ENCODE measurements around the gene MXRA7.
"Not testable (repeated sequence)": the region's sequence is repeated elsewhere in the genome, so short reads cannot be mapped to it uniquely, and the experiment has no call there.

The MXRA7 gene

DNA sequence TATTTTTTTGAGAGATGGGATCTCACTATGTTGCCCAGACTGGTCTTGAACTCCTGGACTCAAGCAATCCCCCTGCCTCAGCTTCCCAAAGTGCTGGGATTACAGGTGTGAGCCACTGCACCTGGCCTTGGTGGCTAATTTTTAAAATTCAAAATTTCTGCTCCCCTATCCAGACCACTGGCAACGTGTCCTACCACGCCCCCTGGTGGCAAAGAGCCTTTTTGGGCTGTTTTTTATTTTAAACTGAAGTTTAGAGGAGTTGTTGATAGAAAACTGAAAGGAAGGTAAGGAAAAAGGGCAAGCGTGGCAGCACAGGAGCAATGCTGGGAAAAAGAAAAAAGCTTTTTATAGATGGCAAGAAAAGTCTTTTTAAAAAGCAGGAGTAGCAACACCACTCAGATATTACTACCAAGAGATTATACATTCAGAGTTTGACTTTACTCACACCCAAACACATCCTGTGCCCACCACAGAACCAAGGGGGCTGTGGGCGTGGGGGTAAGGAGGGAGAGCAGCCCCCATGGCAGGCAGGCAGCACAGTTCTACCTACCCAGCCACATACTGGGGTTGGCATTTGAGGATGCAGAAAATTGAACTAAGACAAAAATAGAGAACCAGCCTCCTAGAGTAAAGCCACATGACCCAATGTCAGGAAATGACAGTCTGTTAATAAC, 4.2 kb upstream of the MXRA7 start:
- peak; percentile 77 for DNase-seq

- no peak for DNase-seq
Observed at GRCh38 chr17:76714336-76714735, 3.6 kb upstream of the MXRA7 start.

DNA sequence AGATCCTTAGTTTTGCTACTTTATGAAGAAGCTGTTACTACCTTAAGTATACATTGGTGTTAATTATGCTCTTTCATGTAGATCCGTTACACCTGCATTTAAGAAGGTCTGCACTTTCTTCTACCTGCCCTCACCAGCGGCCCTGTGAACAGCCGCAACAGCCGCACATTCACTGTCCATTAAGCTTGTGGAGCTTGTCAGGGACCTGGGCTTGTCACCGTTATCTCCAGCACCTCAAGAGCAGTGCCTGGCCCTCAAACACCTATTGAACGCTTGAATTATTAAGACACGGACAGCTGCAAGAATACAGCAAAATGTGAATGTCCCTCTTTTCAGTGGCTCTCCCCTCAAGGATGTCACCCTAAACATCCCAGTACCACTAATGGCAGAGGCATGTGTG, 3.0 kb upstream of the MXRA7 start:
- no peak for DNase-seq

DNA sequence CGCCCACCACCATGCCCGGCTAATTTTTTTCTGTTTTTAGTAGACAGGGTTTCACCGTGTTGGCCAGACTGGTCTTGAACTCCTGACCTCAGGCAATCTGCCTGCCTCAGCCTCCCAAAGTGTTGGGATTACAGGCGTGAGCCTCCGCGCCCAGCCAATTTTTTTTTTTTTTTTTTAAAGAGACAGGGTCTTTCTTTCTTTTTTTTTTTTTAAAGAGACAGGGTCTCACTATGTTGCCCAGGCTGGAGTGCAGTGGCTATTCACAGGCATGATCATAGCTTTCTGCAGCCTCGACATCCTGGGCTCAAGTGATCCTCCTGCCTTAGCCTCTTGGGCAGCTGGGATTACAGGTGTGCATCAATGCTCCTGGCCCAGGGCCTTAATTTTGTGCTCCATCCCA, 1.6 kb upstream of the MXRA7 start:
- not testable (repeated sequence) for DNase-seq

DNA sequence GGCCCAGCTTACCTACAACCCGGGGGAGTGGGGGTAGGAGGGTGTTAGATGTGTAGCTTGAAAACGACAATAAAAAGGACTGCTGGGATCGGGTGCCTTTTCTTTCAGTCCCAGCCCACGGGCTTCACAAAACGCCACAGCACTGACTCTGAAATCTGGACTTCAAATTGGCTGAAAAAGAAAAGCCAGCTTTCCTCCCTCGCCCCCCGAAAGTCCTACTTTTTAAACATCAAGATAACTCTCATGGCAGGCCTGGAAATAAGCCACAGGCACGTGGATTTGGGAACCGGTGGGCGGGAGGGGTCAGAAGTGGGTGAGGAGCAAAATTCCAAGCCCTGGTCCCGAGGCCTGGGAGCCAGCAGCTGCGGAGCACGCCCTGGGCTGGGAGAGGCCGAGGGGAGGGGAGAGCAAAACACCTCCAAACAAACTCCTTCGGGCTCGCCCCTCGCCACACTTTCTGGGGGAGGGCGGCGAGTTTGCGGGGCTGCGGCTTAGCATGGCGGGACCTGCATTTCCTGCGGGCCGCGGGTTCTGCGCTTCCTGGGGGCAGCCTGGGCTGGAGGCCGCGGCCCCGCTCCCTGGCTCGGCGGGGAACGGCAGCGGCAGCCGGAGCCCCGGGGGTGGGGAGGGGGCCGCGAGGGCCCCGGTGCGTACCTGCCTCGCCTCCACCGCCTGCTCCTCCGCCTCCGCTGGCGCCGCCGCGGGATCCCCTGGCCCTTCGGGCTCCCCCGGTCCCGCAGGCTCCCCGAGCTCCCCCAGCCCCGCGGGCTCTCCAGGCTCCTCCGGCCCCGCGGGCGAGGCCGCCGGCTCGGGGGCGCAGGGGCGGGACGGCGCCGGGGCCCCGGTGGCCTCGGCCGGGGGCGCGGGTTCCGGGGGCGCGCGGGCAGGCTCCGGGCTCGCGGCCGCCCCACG, 558 bp downstream of the MXRA7 start:
- peak; percentile 75 for DNase-seq

DNA sequence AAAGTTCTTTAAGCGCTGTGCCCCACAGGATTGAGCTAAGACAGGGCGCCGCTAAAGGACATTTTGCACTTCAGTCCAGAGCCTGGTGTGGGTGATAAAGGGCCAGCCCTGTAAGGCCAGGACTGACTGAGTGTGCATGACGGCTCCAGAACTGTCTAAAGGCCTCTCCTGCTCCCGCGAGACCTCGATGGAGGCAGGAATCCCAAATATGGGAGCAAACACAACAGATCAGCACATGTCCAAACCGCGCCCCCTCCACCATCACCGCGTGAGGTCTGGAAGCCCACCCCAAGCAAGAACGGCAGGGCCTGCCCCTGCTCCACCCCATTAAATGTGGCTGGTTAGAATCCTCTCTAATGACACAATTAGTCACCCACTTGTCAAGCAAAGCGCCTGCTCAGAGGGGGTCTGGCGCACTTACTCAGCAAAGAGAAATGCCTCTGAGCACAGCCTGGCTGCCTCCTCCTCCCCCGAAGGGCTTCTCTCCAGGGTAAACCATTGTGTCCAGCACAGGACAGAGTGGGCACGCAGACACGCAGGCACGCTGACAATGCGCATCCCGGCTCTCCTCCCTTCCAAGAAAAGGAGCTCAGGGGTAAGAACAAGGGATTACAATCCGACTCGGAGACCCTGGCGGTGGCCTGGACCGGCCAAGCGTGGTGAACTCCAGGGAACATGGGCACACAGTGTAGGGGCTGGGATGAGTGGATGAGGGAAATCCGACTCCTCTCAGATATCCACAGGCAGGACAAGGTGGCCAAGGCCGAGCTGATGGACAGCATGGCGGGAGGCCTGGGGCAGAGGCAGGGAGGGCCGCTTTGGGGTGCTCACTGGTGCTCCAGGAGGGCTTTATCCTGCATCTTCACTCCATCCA, 1.5 kb downstream of the MXRA7 start:
- DNase-seq = peak; percentile 100

- peak; percentile 89 for DNase-seq
Observed at GRCh38 chr17:76707985-76708807, 2.6 kb downstream of the MXRA7 start.

DNA sequence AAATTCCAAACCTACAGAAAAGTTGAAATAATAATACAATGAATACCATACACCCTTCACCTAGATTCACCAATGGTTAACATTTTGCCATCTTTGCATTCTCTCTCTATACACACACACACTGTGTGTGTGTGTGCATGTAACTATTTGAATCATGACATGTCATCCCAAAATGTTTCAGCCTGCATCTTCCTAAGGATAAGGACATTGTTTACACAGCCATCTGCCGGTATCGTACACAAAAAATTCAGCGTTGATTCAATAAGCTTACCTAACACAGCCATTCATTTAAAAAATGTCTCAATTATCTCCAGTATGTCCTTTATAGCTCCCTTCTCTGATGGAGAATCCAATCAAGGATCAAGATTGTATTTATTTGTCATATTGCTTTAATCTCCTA, 3.9 kb downstream of the MXRA7 start:
- DNase-seq = no peak

- no peak for DNase-seq
Observed at GRCh38 chr17:76704805-76705204, 6.0 kb downstream of the MXRA7 start.

- no peak for DNase-seq
Observed at GRCh38 chr17:76702941-76703637, 7.7 kb downstream of the MXRA7 start.

DNA sequence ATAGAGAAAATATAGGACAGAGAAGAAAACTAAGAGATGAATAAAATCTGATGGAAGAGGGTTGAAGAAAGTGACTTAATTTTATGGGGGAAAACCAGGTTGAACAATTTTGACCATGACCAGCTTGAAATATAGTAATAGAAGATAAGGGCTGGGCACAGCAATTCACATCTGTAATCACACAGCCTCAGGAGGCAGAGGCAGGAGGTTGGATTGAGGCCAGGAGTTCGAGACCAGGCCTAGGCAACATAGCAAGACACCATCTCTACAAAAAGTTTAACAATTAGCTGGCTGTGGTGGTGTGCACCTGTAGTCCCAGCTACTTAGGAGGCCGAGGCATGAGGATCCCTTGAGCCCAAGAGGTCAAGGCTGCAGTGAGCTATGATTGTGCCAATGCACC, 8.7 kb downstream of the MXRA7 start:
- no peak for DNase-seq

DNA sequence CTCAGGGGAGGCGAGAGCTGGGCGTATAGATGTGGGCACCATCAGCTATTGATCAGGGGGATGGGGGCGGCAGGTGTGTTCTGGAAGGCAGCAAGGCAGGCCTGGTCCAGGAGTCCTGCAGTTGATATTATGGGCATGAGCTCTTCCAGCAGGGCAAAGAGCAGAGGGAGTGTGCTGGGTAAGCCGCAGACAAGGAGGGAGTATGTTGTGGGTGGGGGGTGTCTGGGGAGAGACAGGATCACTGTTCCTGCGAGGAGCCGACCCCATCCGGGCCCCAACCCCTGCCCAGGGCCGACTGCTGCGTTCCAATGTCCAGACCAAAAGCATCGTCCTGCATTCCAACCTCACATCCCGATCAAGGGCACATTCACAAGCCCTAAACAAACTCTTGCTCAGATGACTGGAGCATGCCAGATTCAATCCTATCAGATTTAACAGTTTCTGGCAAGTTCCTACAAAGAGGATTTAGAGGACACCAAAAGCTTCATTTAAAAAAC, 9.2 kb downstream of the MXRA7 start:
- peak; percentile 85 for DNase-seq

DNA sequence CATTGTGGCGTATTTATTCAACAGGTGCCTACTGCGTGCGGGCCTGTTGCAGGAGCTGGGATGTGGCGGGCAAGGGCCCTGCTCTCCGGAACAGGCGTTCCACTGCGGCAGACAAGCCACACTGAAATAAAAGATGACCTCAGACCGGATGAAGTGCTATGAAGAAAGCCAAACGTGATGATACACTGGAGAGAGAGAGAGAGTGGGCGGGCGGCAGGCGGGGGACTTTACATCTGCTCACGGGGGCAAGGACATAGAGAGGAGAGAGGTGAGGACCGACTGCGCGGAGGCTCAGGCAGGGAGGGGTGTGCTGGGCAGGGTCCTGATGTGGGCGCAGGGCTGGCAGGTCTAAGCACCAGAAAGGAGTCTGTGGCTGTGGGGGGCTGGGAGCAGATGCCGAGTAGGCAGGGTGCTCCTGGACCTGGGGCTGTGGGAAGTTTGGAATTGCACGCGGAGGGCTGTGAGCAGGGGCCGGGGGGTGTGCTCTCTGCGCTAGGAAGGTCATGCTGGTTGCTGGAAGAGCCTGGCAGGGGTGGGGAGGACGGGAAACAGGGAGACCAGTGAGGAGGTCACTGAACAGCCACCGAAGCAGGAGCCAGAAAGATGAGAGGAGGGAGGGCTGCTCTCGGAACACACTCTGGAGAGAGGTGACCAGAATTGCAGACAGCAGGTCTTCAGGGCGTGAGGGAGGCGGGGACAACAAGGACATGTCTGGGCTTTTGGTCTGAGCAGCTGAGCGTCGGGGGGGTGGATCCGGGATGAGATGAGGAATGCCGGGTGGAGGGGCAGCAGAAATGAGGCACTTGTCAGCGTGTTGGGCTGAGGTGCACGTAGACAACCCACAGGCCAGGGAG, 9.9 kb downstream of the MXRA7 start:
- DNase-seq = peak; percentile 94

DNA sequence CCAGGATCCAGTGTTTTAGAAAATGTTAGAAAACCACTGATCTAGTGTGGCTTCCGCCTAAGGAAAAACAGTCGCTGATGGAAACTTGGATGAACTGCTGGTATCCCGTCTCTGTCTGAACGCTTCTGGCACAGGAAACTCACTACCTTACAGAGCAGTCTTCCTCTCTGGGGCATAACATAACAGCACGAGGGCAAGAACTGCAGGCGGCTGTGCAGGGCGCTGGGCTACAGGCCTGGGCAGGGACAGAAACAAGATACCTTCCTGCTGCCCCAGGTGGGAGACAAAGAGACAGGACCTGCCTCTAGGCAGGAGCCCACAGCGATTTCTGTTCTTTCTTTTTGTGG, 10.5 kb downstream of the MXRA7 start:
- DNase-seq = no peak

DNA sequence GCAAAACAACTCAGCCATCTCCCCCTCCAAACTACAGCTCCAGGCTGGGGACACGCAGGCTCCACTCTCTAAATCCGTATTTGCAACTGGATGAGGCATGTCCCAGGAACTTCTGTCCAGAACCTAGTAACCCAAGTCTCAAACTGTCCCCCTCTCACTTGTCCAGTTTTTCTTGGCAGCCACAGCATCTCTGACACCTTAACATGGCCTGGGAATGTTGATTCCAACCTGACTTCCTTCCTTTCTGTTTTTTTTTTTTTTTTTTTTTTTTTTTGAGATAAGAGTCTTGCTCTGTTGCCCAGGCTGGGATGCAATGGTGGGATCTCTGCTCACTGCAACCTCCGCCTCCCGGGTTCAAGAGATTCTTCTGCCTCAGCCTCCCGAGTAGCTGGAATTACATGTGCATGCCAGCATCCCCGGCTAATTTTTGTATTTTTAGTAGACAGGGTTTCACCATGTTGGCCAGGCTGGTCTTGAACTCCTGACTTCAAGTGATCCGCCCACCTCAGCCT, 12.2 kb downstream of the MXRA7 start:
- not testable (repeated sequence) for DNase-seq

GRCh38 chr17:76697702-76698465, 12.9 kb downstream of the MXRA7 start:
- DNase-seq = peak; percentile 82

GRCh38 chr17:76696763-76697701, 13.7 kb downstream of the MXRA7 start:
- no peak for DNase-seq

DNA sequence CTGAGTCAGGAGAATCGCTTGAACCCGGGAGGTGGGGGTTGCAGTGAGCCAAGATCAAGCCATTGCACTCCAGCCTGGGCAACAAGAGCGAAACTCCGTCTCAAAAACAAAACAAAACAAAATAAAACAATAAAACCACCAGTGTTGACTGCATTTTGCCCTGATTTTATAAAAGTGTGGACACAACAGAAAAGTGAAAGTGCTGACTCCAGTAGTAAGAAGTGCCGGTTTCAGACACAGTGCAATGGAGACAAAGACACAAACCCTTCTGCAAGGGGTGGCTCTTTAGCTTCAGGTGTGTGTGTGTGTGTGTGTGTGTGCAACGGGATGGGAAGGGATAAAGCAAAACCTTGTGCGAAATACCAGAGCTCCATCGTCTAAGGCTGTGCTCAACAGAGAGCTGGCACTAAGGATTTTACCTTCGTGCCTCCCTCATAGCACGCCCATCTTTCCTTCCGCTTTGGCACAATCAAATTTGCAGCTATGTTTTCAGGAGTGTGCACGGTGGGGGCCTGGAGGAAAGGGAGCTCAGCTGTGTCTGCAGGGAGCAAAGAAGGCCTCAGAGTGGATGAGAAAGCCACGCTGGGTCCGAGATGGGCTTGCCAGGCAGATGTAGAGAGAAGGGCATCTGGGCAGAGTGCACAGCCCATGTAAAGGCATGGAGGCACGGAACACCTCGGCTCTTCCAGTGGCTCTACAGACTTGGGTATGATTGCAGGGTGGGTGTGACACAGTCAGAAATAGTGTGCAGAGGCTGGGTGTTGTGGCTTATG, 15.5 kb downstream of the MXRA7 start:
- DNase-seq = no peak

Data from islet precursor cell (in vitro differentiated cells).